NCI-H510A (cell line): ENCODE results near the gene MT1M.
"Not testable (repeated sequence)": the region's sequence is repeated elsewhere in the genome, so short reads cannot be mapped to it uniquely, and the experiment has no call there.

Experiments used
- DNase-seq: peaks from one replicate; lab custom pipeline; 2025; lab: John Stamatoyannopoulos, UW

The MT1M gene

DNA sequence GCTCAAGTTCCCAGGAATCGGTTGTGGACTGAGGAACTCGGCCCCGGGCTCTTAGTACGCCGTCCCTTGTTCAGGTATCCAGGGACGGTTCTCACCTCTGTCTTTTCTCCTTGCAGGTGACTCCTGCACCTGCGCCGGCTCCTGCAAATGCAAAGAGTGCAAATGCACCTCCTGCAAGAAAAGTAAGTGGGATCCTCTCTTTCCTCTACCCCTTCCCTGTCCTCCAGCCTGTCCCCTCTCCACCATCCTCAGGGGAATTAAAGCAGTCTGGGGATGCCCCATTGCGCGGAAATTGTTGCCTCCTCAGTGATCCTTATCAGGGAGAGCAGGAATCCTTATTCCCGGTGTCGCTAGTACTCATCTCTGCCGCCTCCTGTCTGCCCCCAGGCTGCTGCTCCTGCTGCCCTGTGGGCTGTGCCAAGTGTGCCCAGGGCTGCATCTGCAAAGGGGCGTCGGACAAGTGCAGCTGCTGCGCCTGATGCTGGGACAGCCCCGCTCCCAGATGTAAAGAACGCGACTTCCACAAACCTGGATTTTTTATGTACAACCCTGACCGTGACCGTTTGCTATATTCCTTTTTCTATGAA lies 23.5 kb upstream of the MT1M start:
- no peak for DNase-seq

DNA sequence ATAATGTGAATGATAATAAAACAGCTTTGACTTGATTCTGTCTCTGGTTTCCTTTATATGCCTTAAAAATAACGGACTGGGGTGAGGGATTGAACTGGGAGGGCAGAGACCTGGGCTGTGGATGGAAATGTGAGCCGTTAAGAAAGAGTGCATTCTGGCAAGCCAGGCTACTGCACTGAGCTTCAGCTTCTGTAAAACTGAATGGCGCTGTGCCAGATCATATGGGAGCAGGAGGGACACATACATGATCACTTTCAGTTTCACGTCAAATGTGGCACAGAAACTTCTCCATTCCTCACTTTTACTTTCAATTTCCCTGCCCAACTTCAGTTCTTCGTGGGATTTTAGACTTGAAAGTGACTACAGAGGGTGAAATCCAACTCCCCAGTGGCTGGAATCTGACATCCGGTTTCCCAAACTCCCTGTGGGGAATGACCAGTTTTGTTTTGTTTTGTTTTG lies 23.0 kb upstream of the MT1M start:
- no peak for DNase-seq

DNA sequence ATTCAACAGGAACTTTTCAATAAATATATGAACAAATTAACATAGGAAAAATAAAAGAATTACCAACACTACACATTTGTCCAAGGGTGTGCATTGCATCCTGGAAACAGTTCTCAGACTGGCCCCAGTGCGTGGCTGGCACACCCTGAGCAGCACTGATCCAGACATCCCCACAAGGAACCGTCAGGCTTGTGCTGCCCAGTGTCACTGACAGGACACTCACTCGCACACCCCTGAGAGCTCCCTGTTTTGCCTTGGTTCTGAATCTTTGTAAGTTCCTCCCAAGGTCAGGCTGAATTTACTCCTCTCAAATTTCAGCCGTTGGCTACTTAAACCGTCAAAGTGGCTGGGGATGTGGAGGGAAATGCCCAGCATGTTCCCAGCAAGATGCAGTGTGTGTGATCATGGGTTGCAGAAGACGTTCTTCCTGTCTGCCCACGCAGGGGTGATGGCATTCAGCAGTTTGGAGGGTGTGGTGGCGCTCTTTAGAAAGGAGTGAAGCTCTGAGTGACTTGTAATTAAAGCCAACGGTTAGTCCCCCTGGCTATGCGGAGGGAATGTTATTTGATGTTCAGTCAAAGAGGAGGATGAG lies 22.3 kb upstream of the MT1M start:
- DNase-seq: no peak

DNA sequence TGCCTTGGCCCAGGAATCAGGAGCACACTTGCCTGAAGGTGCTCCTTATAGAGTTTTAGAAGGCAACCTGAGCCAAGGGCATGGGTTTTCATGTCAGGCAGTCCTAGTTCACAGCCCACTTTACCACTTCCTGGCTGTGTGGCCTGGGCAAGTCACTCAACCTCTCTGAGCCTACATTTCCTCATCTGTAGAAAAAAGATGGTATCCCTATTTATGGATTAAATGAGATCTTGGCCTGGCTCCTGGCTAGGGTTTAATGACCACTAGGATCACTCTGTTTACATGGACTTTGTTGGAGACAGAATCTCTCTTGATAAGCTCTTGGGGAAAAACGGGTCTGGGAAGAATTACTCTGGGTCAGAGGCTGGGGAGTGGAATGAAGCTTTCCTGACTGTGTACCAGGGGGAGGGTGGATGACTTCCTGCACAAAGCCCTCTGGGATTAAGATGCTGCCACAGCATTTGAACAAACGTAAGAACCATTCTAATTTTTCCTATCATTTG lies 21.8 kb upstream of the MT1M start:
- no peak for DNase-seq

DNA sequence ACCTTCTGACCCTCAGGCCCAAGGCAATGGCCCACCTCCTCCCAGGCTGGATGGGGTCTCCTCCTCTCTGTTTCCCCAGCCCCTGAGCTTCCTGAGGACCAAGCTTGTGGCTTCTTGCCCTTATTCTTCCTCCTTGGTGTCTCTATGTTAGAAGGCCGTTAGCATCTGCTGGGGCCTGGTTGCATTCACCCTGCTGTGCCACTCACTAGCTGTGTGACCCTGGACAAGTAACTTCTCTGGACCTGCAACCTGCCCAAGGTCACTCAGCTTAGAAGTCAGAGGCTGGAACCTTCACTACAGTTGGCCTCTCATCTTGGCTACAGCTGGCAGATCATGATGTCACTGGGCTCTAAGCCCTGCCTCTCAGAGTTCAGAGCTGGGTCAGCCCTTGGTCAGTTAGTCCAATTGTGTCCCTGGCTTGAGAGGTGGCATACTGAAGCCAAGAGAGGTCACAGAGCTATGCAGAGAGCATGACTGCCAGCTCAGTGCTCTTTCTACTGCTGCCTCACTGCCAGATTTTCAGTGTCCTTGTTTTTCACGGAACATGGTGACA lies 21.1 kb upstream of the MT1M start:
- no peak for DNase-seq

DNA sequence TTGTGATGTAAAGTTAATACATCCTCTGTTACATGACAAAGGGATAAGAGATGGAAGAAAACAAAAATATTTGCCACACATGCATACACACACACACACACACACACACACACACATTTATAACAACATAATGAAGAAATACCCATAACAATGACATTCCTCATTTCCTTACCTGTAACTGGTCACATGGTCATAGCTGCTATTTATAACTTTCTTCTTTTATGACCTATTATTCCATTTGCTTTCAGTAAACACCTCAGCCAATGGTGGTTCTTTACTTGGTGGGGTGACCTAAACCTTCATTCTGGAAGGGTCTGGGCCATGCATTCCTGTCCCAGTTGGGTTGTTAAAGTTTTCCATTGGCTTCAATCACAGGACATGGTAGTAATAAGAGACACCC lies 18.8 kb upstream of the MT1M start:
- DNase-seq: no peak

DNA sequence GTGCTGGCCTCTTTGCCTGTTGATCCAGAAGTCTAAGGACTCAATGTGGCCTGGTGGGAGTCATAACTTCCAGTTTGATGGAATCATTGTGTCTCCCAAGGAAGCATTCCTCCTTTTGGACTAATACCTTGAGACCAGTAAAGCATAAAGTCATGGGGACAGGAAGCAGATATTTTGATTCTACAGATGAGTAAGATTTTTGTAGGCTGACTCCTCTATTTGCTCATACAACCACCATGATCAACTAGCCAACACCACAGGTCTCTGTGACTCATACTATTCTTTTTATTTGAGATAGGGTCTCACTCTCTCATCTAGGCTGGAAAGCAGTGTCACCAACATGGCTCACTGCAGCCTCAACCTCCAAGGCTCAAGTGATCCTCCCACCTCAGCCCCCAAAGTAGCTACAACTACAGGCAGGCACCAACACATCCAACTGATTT lies 17.9 kb upstream of the MT1M start:
- no peak for DNase-seq

DNA sequence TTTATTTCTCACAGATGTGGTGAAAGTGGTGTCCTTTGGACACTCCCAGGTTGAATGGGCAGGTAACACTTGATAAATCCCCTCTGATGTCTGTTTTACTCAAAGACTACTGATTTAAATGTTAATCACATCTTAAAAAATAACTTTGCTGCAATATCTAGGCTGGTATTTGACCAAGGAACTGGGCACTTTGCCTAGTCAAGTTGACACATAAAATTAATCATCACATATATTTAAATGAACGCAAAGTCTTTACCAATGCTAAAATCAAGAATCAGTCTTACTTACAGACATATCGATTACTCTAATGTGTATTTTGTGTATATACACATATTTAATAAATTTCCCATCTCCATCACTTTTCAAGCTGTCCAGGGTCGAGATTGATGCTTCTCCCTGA lies 17.1 kb upstream of the MT1M start:
- no peak for DNase-seq

DNA sequence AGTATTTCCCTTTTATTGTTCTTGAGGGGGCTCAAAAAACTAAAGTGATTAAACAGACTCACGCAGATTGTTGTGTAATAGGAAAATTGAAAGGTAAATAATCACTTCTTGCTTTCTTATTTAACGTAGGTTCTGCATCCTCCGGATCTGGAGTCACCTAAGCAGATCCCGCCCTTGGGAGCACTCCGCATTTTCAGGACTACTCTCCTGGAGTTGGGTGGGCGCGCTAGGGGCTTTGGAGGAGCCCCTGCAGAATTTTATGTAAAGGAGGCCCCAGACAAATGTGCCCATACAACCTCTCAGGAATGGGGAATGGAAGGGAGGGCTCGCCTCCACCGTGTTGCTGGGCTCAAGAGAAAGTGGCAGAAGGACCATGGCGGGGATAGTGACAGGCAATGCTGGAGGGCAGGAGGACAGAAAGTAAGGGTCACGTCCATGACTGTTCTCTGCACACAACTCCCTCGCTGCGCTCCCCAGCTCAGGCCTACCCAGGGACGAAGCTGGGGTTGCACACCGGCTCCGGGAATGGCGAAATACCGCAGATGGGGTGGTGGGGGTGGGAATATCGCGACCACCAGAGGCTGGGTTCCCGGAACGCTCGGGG lies 15.7 kb upstream of the MT1M start:
- DNase-seq: no peak

DNA sequence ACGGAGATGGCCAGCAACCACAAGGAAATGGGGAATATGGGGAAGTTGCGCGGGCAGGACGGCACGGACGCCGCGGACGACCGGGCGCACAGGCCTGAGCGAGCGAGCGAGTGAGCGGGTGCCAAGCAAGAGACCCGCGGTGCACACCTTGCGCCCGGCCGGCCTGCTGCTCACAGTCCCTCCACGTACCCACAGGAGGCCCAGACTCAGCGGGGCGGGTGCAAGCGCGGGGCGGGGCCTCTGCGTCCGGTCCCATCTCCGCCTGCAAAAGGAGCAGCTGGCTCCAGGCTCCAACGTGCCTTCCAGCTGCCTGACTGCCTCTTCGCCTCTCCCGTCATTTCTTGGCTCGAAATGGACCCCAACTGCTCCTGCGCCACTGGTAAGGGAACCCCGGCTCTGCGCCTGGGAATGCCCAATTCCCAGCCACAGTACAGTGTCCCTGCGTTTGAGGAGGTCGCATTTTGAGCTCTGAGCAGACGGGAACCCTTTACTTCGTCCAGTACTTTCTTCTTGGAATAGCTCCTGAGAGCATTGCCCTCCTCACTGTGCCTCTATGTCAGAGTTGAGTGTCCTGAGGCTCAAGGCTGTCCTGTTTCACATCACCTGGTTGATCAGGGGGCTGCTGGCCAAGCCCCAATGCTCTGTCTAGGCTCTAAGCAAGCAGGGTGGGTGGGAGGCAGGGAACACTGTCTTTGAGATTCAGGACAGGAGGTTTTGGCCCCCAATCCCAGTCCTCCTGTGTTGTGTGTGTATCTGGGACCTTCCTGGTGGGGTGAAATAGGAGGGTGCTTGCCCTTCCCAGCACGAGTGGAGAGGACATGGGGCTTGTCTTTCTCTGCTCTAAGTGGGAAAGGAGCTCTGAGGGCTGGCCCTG lies 15.0 kb upstream of the MT1M start:
- no peak for DNase-seq

DNA sequence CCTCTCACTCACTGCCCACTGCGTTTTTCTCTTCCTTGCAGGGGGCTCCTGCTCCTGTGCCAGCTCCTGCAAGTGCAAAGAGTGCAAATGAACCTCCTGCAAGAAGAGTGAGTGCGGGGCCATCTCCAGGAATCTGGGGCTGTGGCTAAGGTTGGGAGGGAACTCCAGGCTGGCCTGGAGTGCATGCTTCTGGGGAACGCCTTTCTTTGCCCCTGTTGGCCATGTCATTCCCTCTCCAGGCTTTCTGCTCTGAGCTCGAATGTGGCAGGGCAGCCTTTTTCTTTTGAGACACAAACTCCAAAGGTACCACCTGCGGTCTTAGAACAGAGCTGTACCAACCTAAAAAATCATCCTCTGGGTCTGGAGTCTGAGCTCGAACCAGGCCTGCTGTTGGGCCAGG lies 14.3 kb upstream of the MT1M start:
- no peak for DNase-seq

DNA sequence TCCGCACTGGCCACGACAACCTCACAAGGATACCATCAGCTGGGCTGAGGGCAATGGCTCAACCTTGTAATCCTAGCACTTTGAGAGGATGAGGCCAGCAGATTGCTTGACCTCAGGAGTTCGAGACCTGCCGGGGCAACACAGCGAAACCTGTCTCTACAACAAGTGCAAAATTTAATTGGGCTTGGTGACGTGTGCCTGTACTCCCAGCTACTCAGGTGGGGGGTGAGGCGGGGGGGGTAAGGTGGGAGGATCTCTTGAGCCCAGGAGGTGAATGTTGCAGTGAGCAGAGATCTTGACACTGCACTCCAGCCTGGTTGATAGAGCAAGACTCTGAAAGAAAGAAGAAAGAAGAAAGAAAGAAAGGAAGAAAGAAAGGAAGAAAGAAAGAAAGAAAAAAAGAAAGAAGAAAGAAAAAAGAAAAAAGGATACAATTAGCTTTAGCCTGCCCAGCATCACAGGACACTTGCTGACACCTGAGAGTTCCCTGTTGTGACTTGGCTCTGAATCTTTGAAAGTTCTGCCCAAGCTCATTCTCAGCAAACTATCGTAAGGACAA lies 12.0 kb upstream of the MT1M start:
- DNase-seq: no peak

DNA sequence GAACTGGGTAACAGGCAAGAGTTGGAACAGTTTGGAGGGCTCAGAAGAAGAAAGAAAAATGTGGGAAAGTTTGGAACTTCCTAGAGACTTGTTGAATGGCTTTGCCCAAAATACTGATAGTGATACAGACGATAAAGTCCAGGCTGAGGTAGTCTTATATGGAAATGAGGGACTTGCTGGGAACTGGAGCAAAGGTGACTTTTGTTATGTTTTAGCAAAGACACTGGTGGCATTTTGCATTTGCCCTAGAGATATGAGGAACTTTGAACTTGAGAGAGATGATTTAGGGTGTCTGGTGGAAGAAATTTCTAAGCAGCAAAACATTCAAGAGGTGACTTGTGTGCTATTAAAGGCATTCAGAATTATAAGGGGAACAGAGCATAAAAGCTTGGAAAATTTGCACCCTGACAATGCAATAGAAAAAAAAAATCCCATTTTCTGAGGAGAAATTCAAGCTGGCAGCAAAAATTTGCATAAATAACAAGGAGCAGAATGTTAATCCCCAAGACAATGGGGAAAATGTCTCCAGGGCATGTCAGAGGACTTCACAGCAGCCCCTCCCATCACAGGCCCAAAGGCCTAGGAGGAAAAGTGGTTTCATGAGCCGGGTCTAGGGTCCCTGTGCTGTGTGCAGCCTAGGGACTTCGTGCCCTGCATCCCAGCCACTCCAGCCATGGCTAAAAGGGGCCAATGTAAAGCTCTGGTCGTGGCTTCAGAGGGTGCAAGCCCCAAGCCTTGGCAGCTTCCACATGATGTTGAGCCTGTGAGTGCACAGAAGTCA lies 10.6 kb upstream of the MT1M start:
- not testable (repeated sequence) for DNase-seq

DNA sequence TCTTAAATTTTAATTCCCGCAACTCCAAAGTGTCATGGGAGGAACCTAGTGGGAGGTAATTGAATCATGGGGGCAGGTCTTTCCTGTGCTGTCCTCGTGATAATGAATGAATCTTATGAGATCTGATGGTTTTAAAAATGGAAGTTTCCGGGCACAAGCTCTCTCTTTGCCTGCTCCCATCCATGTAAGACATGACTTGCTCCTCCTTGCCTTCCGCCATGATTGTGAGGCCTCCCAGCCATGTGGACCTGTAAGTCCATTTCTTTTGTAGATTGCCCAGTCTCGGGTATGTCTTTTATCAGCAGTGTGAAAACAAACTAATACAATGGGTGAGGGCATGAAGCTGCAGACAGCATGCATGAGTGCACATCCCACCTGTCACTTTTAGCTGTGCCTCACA lies 9.3 kb upstream of the MT1M start:
- not testable (repeated sequence) for DNase-seq

DNA sequence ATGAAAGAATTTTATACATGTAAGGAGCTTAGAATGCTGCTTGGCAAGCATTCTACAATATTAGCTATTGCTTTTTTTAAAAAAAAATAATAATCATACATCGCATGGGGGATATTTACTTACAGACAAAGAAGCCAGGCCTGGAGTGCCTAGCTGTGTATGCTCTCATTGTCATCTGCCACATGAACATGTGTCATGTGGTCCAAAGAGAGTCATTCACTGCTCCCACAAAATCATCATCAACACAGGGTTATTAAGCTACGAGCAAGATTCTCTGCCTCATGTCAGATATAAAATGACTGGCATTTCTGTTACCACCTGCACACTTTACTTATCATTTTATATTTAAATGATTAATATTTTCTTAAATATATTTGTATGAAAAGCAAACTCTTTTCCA lies 8.8 kb upstream of the MT1M start:
- no peak for DNase-seq

DNA sequence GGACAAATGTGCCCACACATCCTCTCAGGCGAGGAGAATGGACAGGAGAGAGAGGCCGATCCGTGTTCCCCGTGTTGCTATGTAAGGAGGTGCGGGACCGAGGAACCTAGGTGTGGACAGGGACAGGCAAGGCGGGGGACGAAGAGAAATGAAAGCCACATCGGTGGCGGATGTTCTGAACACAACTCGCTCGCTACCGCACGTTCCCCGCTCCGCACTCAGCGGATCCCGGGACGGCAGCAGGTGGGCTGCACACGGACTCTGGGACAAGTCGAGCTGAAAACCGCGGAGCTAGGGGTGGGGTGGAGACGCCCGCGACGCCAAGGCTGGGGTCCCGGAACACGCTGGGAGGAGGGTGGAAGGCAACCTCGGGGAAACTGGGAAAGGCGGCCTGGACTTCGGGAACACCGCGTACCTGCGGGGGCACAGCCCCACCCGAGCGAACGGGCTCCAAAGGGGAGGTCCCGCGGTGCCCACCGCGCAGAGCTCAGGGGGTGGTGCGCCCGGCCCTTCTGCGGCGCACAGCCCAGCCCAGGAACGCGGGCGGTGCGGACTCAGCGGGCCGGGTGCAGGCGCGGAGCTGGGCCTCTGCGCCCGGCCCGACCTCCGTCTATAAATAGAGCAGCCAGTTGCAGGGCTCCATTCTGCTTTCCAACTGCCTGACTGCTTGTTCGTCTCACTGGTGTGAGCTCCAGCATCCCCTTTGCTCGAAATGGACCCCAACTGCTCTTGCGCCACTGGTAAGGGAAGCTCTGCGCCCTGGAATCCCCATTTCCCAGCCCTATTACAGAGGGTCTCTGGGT lies 7.1 kb upstream of the MT1M start, which contains the start of gene MT1E:
Gene MT1E (plus strand): TSS at position 642 of the 803 bp plus-strand sequence. CDS start 71 bp downstream, at position 713.
- DNase-seq: peak; percentile 66

DNA sequence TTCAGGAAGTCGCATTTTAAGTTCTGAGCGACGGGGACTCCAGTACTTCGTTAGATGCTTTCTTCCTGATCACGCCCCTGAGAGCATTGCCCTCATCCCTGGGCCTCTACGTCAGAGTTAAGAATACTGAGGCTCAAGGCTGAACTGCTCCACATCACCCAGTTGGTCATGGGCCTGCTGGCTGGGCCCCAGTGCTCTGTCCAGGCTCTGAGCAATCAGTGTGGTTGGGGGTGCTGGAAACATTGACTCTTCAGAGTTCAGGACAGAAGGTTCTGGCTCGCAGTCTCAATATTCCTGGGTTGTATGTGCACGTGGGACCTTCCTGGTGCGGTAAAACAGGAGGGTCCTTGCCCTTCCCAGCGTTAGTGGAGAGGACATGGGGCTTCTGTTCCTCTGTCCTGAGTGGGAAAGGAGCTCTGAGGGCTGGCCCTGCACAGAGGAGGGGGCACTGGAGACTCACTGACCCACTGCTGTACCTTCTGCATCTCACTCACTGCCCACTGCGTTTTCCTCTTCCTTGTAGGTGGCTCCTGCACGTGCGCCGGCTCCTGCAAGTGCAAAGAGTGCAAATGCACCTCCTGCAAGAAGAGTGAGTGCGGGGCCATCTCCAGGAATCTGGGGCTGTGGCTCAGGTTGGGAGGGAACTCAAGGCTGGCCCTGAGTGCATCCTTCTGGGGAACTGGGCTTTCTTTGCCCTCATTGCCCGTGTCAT lies 6.4 kb upstream of the MT1M start:
- no peak for DNase-seq

DNA sequence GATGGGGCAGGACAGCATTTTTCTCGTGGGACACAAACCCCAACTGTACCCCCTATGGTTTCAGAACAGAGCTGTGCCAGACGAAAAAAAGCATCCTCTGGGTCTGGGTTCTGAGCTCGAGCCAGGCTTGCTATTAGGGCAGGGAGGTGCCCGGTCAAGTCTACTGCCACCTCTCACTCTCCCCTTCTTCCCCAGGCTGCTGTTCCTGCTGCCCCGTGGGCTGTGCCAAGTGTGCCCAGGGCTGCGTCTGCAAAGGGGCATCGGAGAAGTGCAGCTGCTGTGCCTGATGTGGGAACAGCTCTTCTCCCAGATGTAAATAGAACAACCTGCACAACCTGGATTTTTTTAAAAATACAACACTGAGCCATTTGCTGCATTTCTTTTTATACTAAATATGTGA lies 5.8 kb upstream of the MT1M start:
- DNase-seq: no peak
